ENCODE measurements around the gene PPL.
"Not testable (repeated sequence)": the region's sequence is repeated elsewhere in the genome, so short reads cannot be mapped to it uniquely, and the experiment has no call there.

PPL gene, protein sequence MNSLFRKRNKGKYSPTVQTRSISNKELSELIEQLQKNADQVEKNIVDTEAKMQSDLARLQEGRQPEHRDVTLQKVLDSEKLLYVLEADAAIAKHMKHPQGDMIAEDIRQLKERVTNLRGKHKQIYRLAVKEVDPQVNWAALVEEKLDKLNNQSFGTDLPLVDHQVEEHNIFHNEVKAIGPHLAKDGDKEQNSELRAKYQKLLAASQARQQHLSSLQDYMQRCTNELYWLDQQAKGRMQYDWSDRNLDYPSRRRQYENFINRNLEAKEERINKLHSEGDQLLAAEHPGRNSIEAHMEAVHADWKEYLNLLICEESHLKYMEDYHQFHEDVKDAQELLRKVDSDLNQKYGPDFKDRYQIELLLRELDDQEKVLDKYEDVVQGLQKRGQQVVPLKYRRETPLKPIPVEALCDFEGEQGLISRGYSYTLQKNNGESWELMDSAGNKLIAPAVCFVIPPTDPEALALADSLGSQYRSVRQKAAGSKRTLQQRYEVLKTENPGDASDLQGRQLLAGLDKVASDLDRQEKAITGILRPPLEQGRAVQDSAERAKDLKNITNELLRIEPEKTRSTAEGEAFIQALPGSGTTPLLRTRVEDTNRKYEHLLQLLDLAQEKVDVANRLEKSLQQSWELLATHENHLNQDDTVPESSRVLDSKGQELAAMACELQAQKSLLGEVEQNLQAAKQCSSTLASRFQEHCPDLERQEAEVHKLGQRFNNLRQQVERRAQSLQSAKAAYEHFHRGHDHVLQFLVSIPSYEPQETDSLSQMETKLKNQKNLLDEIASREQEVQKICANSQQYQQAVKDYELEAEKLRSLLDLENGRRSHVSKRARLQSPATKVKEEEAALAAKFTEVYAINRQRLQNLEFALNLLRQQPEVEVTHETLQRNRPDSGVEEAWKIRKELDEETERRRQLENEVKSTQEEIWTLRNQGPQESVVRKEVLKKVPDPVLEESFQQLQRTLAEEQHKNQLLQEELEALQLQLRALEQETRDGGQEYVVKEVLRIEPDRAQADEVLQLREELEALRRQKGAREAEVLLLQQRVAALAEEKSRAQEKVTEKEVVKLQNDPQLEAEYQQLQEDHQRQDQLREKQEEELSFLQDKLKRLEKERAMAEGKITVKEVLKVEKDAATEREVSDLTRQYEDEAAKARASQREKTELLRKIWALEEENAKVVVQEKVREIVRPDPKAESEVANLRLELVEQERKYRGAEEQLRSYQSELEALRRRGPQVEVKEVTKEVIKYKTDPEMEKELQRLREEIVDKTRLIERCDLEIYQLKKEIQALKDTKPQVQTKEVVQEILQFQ (N-terminal part only)

DNA sequence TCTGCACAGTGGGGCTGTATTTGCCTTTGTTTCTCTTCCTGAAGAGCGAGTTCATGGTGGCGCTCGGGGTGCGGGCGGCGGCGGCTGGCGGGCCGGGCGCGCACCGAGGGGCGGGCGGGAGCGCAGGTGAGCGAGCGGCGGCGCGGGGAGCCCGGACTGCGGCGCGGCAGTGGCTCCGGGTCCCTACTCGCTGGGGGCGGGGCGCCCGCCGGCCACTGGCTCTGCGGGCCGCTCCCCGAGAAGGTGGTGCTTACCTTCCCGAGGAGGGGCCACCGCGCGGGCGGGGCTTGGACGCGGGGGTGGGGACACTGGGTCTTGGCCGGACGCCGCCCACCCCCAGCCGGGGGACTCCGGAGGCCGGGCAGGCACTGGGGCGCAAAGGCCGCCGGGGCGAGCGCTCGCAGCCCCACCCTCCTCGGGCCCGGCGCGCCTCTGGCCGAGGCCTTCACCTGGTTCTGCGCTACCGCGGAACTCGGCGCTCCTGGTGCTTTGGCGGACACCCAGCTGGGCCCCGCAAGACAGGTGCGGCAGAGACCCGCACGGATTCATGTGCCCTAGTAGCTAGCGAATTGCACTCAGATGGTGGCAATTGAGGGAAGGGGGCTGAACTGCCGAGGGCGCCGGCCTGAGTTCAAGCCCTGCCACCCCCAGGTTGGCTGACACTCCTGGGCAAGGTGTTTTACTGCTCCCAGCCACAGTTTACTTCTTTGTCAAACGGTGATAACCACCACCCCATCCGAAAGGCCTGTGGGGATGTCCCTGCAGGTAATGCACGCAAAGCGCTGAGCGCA is at the start of gene PPL:
Gene PPL, minus strand, starts transcription at position 158 of the 791 bp plus-strand sequence. Its CDS starts 103 bp downstream, at position 55.
- no peak for DNase-seq

DNA sequence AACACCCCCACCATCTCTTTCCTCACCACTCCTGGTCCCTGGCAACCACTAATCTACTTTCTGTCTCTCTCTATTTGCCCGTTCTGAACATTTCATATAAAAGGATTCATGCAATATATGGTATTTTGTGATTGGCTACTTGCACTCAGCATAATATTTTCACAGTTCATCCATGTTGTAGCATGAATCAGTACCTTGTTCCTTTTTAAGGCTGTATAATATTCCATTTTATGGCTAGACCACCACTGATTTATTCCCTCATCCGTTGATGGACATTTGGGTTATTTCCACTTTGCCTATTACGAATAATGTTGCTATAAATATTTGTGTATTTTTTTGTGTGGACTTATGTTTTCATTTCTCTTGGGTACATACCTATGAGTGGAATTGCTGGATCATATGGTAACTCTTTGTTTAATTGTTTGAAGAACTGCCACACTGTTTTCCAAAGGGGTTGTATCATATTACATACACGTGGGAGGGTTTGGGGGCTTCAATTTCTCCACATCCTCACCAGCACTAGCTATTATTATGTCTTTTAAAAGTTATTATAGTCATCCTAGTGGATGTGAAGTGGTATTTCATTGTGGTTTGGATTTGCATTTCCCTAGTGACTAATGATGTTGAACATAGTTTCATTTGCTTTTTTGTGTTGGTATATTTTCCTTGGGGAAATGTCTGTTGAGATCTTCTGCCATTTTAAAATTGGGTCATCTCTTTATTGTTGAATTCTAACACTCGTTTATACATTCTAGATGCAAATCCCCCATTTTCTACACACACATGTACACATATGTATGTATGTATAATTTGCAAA is 47.4 kb upstream of the PPL start:
- no peak for DNase-seq

GRCh38 chr16:4982056-4982867 is 45.3 kb upstream of the PPL start:
- no peak for DNase-seq

DNA sequence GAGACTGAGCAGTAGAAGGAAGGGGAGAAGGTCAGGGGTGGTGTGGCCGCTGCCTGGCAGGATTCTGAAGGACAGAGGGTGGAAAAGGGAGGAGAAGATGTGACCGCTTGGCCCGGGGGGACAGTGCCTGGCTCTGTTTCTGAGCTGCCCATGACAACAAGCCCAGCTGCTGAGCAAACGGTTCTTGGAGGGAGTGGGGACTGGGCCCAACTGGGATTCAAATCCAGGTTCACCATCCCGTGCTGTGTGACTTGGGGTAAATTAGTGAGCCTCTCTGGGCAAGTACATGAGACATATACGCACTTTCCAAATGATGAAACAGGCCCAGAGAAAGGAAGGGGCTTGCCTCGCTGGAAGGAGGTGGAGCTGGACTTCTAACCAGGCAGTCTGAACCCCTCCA is 44.5 kb upstream of the PPL start:
- DNase-seq, result no peak

DNA sequence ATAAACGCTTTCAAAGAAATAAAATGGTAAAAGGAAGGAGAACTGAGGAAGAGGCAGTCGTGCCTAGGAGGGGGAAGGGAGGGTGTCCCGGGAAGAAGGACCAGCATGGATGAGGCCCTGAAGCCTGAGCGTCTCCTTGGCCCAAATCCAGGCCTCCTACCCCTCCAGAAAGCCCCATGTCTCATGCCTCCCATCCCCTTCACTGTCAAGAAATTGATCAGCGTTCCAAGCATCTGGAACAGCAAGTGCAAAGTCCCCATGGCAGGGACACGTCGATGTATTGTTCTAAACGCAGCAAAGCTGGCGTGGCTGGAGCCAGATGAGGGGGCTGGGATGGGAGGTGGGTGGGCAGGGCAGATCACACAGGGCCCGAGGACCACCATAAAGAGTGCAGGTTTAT is 43.7 kb upstream of the PPL start:
- DNase-seq, result no peak

GRCh38 chr16:4979736-4980660 is 43.0 kb upstream of the PPL start:
- no peak for DNase-seq

DNA sequence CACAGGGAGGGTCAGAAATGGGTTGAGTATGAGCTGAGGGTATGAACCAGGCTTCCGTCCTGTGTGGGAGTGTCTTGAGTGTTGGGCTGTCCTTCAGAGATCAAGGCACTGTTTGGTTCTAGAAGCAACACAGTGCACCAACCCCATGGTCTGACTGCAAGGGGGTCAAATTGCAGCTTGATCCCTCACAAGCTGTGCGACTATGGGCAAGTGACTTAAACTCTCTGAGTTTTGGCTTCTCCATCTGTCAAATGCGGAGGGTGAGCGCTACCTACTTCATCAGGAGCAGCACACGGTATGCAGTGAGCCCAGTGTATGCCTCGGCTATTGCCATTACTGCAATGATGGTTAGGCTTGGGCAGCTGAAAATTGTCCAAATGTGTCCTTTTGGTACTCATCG is 42.2 kb upstream of the PPL start:
- DNase-seq, result no peak

- no peak for DNase-seq
Measured at GRCh38 chr16:4976611-4977145, 39.7 kb upstream of the PPL start.

DNA sequence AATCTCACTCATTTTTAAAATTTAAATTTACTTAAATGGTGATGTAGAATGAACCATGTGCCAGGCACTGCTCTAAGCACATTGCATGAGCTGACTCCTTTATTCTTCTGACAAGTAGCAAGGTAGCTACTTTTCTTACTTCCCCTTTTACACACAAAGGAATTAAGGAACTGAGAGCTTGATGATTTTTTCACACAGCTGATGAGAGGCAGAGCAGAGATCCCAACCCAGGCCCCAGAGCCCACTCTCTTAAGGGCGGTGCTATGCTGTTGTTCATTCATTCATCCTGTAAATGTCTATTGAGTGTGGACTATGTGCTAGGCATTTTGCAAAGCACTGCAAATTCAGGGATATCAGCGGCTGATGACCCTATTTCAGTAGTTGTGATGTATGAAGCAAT is 39.1 kb upstream of the PPL start:
- no peak for DNase-seq

DNA sequence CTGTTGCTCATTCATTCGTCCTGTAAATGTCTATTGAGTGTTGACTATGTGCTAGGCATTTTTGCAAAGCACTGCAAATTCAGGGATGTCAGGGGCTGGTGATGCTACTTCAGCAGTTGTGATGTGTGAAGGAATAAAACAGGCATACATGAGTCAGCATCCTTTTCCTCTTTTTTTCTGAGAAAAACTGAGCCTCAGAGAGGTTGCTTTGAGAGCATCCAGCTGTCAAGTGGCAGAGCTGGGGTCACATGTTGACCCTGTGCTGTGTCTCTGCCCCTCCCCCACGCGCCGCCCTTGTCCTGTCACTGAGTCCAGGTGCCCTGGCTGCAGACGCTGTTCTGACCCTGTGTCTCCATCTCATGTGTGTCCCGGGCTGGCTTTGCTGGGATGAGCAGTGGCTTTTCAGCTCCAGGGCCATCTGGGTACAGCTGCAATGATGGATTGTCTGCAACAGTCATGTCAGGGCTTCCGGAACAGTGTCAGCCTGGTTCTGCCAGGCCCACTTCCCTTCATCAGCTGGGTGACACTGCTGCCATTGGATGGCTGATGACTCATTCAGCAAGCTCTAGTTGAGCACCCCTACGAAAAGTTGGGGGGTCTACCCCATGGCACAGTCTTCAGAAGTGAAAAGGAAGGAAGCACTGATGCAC is 36.1 kb upstream of the PPL start:
- no peak for DNase-seq

DNA sequence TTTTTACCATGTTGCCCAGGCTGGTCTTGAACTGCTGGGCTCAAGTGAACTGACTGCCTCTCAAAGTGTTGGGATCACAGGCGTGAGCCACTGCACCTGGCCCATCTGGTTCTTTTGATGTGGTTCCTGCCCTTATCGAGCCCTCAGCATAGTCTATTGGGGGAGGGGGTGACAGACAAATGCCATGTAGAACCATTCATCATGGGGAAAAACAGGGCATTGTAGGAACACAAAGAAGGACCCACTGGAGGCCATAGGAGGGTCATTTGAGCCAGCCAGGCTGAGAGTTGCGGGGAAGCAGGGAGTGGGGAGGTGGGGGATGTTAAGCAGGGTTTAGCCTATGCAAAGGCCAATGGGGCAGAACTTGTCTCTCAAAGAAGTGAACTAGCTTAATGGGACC is 33.1 kb upstream of the PPL start:
- no peak for DNase-seq

GRCh38 chr16:4968879-4969483 is 32.0 kb upstream of the PPL start:
- DNase-seq, result no peak

DNA sequence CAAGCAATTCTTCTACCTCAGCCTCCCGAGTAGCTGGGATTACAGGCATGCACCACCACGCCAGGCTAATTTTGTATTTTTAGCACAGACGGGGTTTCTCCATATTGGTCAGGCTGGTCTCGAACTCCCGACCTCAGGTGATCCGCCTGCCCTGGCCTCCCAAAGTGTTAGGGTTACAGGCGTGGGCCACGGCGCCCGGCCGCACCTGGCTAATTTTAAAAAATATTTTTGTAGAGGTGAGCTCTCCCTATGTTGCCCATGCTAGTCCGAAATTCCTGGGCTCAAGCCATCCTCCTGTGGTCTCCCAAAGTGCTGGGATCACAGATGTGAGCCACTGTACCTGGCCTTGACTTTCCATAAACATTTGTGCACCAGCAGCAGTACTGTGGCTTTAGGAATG is 31.3 kb upstream of the PPL start:
- not testable (repeated sequence) for DNase-seq

DNA sequence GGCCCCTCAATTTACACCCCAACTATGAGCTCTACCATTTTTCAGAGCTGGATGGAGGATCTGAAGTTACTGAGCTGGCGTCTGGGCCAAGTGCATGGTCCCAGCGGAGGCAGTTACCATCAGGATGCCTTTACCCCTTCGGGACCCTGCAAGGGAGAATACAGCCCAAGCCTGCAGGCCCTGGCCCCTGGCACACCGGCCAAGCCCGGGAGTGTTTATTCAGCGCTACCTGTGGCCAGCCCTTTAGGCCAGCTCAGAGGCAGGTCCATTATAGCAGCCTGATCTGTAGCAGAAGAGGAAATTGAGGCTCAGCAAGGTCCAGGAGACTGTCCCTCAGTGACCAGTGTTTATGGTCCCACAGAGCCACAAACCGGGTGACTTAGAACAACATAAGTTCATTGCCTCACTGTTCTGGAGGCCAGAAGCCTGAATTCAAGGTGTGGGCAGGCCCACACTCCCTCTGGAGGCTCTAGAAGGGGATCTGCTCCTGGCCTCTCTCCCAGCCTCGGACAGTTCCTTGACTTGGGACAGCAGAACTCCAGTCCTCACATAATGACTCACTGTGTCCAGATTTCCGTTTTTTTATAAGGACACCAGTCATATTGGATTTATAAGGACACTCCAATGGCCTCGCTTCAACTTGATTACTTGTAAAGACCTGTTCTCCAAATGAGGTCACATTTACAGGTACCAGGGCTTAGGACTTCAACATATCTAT is 29.9 kb upstream of the PPL start:
- DNase-seq, result no peak

DNA sequence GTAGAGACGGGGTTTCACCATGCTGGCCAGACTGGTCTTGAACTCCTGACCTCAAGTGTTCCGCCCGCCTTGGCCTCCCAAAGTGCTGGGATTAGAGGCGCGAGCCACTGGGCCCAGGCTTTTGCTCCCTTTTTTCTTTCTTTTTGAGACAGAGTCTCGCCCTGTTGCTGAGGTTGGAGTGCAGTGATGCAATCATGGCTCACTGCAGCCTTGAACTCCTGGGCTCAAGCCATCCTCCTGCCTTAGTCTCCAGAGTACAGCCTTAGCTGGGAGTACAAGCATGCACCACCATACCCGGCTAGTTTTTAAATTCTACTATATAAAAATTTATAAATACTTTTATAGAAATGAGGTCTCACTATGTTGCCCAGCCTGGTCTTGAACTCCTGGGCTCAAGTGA is 26.6 kb upstream of the PPL start:
- DNase-seq, result not testable (repeated sequence)

DNA sequence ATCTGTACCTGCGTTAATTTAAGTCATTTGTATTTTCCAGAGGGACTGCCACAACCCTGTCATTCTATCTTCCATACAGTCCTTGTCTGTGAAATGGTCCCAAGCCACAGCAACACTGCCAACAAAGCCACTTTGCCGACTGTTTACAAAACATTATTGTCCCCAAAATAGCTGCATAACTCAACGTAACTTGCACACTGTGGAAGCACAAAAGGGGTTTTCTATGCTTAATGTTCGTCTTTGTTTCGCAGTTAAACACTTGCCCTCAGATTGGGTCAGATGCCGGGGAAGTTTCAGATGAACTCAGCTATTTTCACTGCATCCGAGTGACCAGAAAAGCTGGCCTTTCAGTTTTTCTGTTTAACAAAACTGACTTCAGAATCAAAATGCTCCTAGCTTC is 25.8 kb upstream of the PPL start:
- no peak for DNase-seq

- no peak for DNase-seq
Measured at GRCh38 chr16:4960579-4960978, 23.6 kb upstream of the PPL start.
